VCaP (cell line): ENCODE data around the gene FDPS.

Experiments used
- H3K27ac ChIP-seq: fragments of 450-650 bp; 2 replicates; pipeline ENCODE4 v1.5.1; 2017
- CTCF ChIP-seq: fragments of 450-650 bp; conservative IDR thresholded peaks from 2 replicates; pipeline ENCODE4 v1.5.1; 2017; ENCODE audit warnings: mild to moderate bottlenecking, moderate library complexity

The FDPS gene

DNA sequence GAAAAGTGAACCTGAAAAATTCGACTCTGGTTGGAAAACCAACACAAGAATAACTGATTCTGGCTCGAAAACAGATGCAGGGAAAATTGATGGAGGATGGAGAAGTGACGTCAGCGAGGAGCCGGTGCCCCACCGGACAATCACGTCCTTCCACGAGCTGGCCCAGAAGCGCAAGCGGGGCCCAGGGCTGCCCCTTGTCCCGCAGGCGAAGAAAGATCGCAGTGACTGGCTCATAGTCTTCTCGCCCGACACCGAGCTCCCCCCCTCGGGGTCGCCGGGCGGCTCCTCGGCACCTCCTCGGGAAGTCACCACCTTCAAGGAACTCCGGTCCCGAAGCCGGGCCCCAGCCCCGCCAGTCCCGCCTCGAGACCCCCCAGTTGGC is 13.9 kb downstream of the FDPS start:
- peak overlapping the region; percentile 86 for H3K27ac ChIP-seq

GRCh38 chr1:155322953-155323728 is 14.5 kb downstream of the FDPS start:
- peak overlapping the region; percentile 86 for H3K27ac ChIP-seq
- peak; percentile 92 for TF ChIP-seq CTCF

More for the DNA sequence above, 13.9 kb downstream of the FDPS start:
- no peak for TF ChIP-seq CTCF

DNA sequence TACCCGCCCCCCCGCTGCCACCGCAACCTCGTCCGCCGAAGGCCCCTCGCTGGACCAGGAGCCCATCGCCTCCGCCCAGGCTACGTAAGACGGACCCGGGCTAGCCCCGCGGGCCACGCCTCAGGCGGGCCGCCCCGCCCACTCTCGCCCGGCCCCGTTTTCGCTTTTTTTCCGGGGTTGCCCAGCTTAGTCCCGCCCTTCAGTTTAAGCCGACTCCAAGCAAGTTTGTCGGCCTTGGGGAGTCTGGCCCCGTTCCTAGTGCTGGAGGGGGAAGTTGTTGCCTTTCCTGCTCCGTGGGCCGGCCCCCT is 15.0 kb downstream of the FDPS start:
- no peak for TF ChIP-seq CTCF
- H3K27ac ChIP-seq, result peak overlapping the region; percentile 86

GRCh38 chr1:155324037-155324716 is 15.5 kb downstream of the FDPS start:
- peak overlapping the region; percentile 86 for H3K27ac ChIP-seq
- no peak for TF ChIP-seq CTCF

- peak overlapping the region; percentile 86 for H3K27ac ChIP-seq
- peak; percentile 72 for TF ChIP-seq CTCF
These were observed 16.3 kb downstream of the FDPS start for GRCh38 chr1:155324717-155325602.

DNA sequence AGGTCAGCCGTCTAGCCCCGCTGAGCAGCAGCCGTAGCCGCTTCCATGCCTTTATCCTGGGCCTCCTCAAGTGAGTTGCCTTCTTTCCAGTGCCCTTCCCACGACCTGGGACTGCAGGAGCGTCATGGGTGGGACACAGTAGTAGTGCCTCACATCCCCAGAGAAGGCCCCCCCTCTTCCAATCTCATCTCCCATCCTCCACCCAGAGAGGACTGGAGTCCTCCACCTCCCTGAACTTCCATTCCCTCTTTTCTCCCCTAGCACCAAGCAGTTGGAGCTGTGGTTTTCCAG is 16.9 kb downstream of the FDPS start:
- TF ChIP-seq CTCF, result no peak
- peak overlapping the region; percentile 86 for H3K27ac ChIP-seq

DNA sequence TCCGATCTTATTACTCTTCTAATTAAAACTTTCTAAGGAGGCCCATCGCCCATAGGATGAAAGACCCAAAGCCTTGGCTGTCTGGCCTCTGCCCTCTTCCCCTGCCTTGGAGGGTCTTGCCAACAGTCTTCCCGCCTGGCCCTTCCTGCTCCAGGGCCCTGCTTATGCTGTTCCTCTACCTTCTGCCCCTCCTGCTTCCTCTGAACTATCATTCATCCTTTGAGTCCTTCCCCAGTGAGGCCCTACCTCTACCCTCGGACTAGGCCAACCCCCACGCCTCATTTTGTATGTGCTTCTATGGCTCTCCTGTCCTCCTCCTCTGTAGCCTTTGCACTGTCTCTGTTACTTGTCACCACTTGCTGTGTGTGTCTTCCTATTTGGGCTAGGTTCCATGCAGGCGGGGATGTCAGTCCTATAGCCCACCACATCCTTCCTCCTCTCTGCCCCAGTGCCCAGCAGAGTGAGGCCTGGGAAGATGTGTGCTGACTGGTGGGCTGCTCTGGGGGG is 17.4 kb downstream of the FDPS start:
- TF ChIP-seq CTCF, result no peak
- peak overlapping the region; percentile 86 for H3K27ac ChIP-seq
